ENCODE data around the gene CACNA1S.

The CACNA1S gene

DNA sequence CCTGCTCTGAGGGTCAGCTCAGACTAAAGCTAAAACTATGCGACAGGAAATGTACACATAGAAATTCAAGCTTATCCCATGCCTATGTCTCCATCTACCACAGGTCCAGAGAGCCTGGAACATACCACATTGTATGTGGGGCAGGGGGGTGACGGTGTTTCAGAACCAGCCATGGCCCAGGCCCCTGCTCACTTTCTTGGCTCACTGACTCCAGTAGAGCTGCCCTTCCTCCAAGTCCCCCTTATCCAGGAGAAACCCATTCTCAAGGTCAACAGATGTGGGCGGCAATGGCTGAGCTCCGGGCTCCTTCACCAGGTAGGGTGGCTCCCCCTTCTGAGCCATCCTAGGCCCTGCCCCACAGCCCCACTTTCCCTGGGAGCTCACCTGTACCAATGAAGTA, 21.0 kb downstream of the CACNA1S start:
- H3K9me3 ChIP-seq (ENCODE audit: insufficient read depth, low read depth, low read length), result peaks cover 3% of the 10 kb centered on the region
- no peak overlapping the region for H3K4ac ChIP-seq (ENCODE audit: low read depth, low read length)
- no peak overlapping the region for H3K4me3 ChIP-seq (ENCODE audit: low read depth, low read length)
- H2BK120ac ChIP-seq (ENCODE audit: insufficient read depth, low read length, poor library complexity), result no peak overlapping the region
- no peak overlapping the region for H2BK12ac ChIP-seq (ENCODE audit: low read length)
- no peak overlapping the region for H3K4me2 ChIP-seq (ENCODE audit: low read length)
- H2AK5ac ChIP-seq (ENCODE audit: low read length), result no peak overlapping the region
- H3K14ac ChIP-seq (ENCODE audit: low read length), result no peak overlapping the region
- no peak overlapping the region for H2BK5ac ChIP-seq (ENCODE audit: low read depth, low read length, poor library complexity)
- no peaks in the 10 kb centered on the region for H3K27me3 ChIP-seq (ENCODE audit: insufficient read depth, low read length)
- H3K4me1 ChIP-seq (ENCODE audit: control insufficient read depth in 1 of 2, insufficient read depth in 2 of 2, low read length in 2 of 2), result no peaks in the 10 kb centered on the region
- H3K36me3 ChIP-seq (ENCODE audit: control insufficient read depth in 1 of 2, insufficient read depth in 2 of 2, low read length in 2 of 2), result no peaks in the 10 kb centered on the region
- no peak overlapping the region for H3K27ac ChIP-seq (ENCODE audit: low read depth, low read length)
- no peak overlapping the region for H4K8ac ChIP-seq (ENCODE audit: low read depth, low read length)
- no peaks in the 10 kb centered on the region for H3K79me2 ChIP-seq (ENCODE audit: control insufficient read depth, insufficient read depth, low read length, poor library complexity)
- H4K12ac ChIP-seq (ENCODE audit: low read depth, low read length), result no peak overlapping the region
- H3K9ac ChIP-seq (ENCODE audit: low read length), result no peak overlapping the region
- H4K91ac ChIP-seq (ENCODE audit: low read depth, low read length), result no peak overlapping the region
- H2AFZ ChIP-seq (ENCODE audit: insufficient read depth, low read length, poor library complexity), result no peak overlapping the region
- no peak for DNase-seq
- H3K23ac ChIP-seq (ENCODE audit: low read length), result no peak overlapping the region
- H3K79me1 ChIP-seq (ENCODE audit: low read length), result no peaks in the 10 kb centered on the region
- no CpG with 5 or more reads among the region's 4 CpGs for WGBS (ENCODE audit: extremely low coverage, insufficient coverage, insufficient read length)
- no peak overlapping the region for H3K18ac ChIP-seq (ENCODE audit: low read length)

- H3K4ac ChIP-seq (ENCODE audit: low read depth, low read length), result no peak overlapping the region
- H3K79me1 ChIP-seq (ENCODE audit: low read length), result no peaks in the 10 kb centered on the region
- H3K4me1 ChIP-seq (ENCODE audit: control insufficient read depth in 1 of 2, insufficient read depth in 2 of 2, low read length in 2 of 2), result no peaks in the 10 kb centered on the region
- no peak overlapping the region for H3K4me3 ChIP-seq (ENCODE audit: low read depth, low read length)
- no peak overlapping the region for H3K4me2 ChIP-seq (ENCODE audit: low read length)
- H2AK5ac ChIP-seq (ENCODE audit: low read length), result no peak overlapping the region
- H3K27me3 ChIP-seq (ENCODE audit: insufficient read depth, low read length), result no peaks in the 10 kb centered on the region
- no peak overlapping the region for H4K8ac ChIP-seq (ENCODE audit: low read depth, low read length)
- no peak overlapping the region for H3K18ac ChIP-seq (ENCODE audit: low read length)
- H4K12ac ChIP-seq (ENCODE audit: low read depth, low read length), result no peak overlapping the region
- no peak overlapping the region for H2BK5ac ChIP-seq (ENCODE audit: low read depth, low read length, poor library complexity)
- no peak overlapping the region for H3K23ac ChIP-seq (ENCODE audit: low read length)
- H4K91ac ChIP-seq (ENCODE audit: low read depth, low read length), result no peak overlapping the region
- peaks cover 3% of the 10 kb centered on the region for H3K9me3 ChIP-seq (ENCODE audit: insufficient read depth, low read depth, low read length)
- DNase-seq, result no peak
- H2BK120ac ChIP-seq (ENCODE audit: insufficient read depth, low read length, poor library complexity), result no peak overlapping the region
- H3K14ac ChIP-seq (ENCODE audit: low read length), result no peak overlapping the region
- H3K27ac ChIP-seq (ENCODE audit: low read depth, low read length), result no peak overlapping the region
- WGBS (ENCODE audit: extremely low coverage, insufficient coverage, insufficient read length), result no CpG with 5 or more reads among the region's 4 CpGs
- no peak overlapping the region for H3K9ac ChIP-seq (ENCODE audit: low read length)
- H2AFZ ChIP-seq (ENCODE audit: insufficient read depth, low read length, poor library complexity), result no peak overlapping the region
- no peaks in the 10 kb centered on the region for H3K79me2 ChIP-seq (ENCODE audit: control insufficient read depth, insufficient read depth, low read length, poor library complexity)
- H2BK12ac ChIP-seq (ENCODE audit: low read length), result no peak overlapping the region
- no peaks in the 10 kb centered on the region for H3K36me3 ChIP-seq (ENCODE audit: control insufficient read depth in 1 of 2, insufficient read depth in 2 of 2, low read length in 2 of 2)
Observed at GRCh38 chr1:201090541-201090940, 21.7 kb downstream of the CACNA1S start.

GRCh38 chr1:201089596-201089995, 22.6 kb downstream of the CACNA1S start:
- H3K36me3 ChIP-seq (ENCODE audit: control insufficient read depth in 1 of 2, insufficient read depth in 2 of 2, low read length in 2 of 2), result no peaks in the 10 kb centered on the region
- no peak overlapping the region for H2AK5ac ChIP-seq (ENCODE audit: low read length)
- no peak overlapping the region for H3K27ac ChIP-seq (ENCODE audit: low read depth, low read length)
- no peak overlapping the region for H2BK120ac ChIP-seq (ENCODE audit: insufficient read depth, low read length, poor library complexity)
- H2AFZ ChIP-seq (ENCODE audit: insufficient read depth, low read length, poor library complexity), result no peak overlapping the region
- no peak overlapping the region for H3K4me2 ChIP-seq (ENCODE audit: low read length)
- DNase-seq, result no peak
- no peak overlapping the region for H3K9ac ChIP-seq (ENCODE audit: low read length)
- no peak overlapping the region for H4K91ac ChIP-seq (ENCODE audit: low read depth, low read length)
- peaks cover 3% of the 10 kb centered on the region for H3K9me3 ChIP-seq (ENCODE audit: insufficient read depth, low read depth, low read length)
- H3K4me3 ChIP-seq (ENCODE audit: low read depth, low read length), result no peak overlapping the region
- H3K14ac ChIP-seq (ENCODE audit: low read length), result no peak overlapping the region
- H2BK5ac ChIP-seq (ENCODE audit: low read depth, low read length, poor library complexity), result no peak overlapping the region
- no peak overlapping the region for H2BK12ac ChIP-seq (ENCODE audit: low read length)
- H3K79me1 ChIP-seq (ENCODE audit: low read length), result no peaks in the 10 kb centered on the region
- H3K23ac ChIP-seq (ENCODE audit: low read length), result no peak overlapping the region
- no peak overlapping the region for H4K12ac ChIP-seq (ENCODE audit: low read depth, low read length)
- WGBS (ENCODE audit: extremely low coverage, insufficient coverage, insufficient read length), result no CpG with 5 or more reads among the region's 5 CpGs
- H3K18ac ChIP-seq (ENCODE audit: low read length), result no peak overlapping the region
- H3K79me2 ChIP-seq (ENCODE audit: control insufficient read depth, insufficient read depth, low read length, poor library complexity), result no peaks in the 10 kb centered on the region
- H3K4me1 ChIP-seq (ENCODE audit: control insufficient read depth in 1 of 2, insufficient read depth in 2 of 2, low read length in 2 of 2), result no peaks in the 10 kb centered on the region
- no peak overlapping the region for H4K8ac ChIP-seq (ENCODE audit: low read depth, low read length)
- H3K27me3 ChIP-seq (ENCODE audit: insufficient read depth, low read length), result no peaks in the 10 kb centered on the region
- no peak overlapping the region for H3K4ac ChIP-seq (ENCODE audit: low read depth, low read length)

DNA sequence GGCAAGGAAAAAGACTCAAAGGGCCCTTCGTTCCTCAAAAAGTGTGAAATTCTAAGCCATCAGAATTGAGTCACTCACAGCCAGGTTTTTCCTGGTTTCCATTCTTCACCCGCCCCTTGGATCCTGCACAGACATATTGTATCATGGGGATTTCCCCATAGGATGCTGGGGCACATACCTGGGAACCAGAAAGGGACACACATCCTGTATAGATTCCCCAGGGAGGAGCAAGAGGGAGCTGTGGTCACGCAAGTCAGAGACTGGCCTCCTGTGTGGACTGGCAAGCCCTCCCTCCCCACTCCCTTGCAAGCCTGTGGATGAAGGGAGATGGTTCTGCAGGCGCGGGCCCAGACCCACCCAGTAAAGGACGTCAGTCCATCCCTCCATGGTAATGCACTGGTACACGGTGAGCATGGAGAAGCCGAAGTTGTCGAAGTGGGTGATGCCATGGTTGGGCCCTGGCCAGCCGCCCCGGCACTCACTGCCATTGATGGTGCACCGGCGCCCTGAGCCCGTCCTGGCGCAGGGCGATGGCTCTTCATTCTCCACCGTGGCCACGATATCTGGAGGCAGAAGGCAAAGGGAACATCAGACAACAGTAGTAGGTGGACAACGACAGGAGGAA, 23.2 kb downstream of the CACNA1S start:
- H3K14ac ChIP-seq (ENCODE audit: low read length), result no peak overlapping the region
- no peaks in the 10 kb centered on the region for H3K79me1 ChIP-seq (ENCODE audit: low read length)
- H3K23ac ChIP-seq (ENCODE audit: low read length), result no peak overlapping the region
- H3K4ac ChIP-seq (ENCODE audit: low read depth, low read length), result no peak overlapping the region
- H4K12ac ChIP-seq (ENCODE audit: low read depth, low read length), result no peak overlapping the region
- peaks cover 3% of the 10 kb centered on the region for H3K9me3 ChIP-seq (ENCODE audit: insufficient read depth, low read depth, low read length)
- H2AFZ ChIP-seq (ENCODE audit: insufficient read depth, low read length, poor library complexity), result no peak overlapping the region
- no peak overlapping the region for H2BK120ac ChIP-seq (ENCODE audit: insufficient read depth, low read length, poor library complexity)
- H3K27ac ChIP-seq (ENCODE audit: low read depth, low read length), result no peak overlapping the region
- no peak for DNase-seq
- no peak overlapping the region for H3K4me2 ChIP-seq (ENCODE audit: low read length)
- H3K27me3 ChIP-seq (ENCODE audit: insufficient read depth, low read length), result no peaks in the 10 kb centered on the region
- no peak overlapping the region for H2BK5ac ChIP-seq (ENCODE audit: low read depth, low read length, poor library complexity)
- no peaks in the 10 kb centered on the region for H3K4me1 ChIP-seq (ENCODE audit: control insufficient read depth in 1 of 2, insufficient read depth in 2 of 2, low read length in 2 of 2)
- WGBS (ENCODE audit: extremely low coverage, insufficient coverage, insufficient read length), result no CpG with 5 or more reads among the region's 19 CpGs
- H3K79me2 ChIP-seq (ENCODE audit: control insufficient read depth, insufficient read depth, low read length, poor library complexity), result no peaks in the 10 kb centered on the region
- no peak overlapping the region for H4K8ac ChIP-seq (ENCODE audit: low read depth, low read length)
- no peaks in the 10 kb centered on the region for H3K36me3 ChIP-seq (ENCODE audit: control insufficient read depth in 1 of 2, insufficient read depth in 2 of 2, low read length in 2 of 2)
- H3K18ac ChIP-seq (ENCODE audit: low read length), result no peak overlapping the region
- H3K9ac ChIP-seq (ENCODE audit: low read length), result no peak overlapping the region
- no peak overlapping the region for H3K4me3 ChIP-seq (ENCODE audit: low read depth, low read length)
- no peak overlapping the region for H2BK12ac ChIP-seq (ENCODE audit: low read length)
- no peak overlapping the region for H2AK5ac ChIP-seq (ENCODE audit: low read length)
- H4K91ac ChIP-seq (ENCODE audit: low read depth, low read length), result no peak overlapping the region

Measured in trophoblast cell (in vitro differentiated cells and primary cell).